ENCODE results near the gene TASP1. TPM values are rescaled to one million over a fixed set of nuclear protein-coding genes. Genes with fewer than 3 reads are reported as not detected.

The TASP1 gene
- polyA plus RNA-seq, 1 donor from 2014 or later, result 20.2 TPM

DNA sequence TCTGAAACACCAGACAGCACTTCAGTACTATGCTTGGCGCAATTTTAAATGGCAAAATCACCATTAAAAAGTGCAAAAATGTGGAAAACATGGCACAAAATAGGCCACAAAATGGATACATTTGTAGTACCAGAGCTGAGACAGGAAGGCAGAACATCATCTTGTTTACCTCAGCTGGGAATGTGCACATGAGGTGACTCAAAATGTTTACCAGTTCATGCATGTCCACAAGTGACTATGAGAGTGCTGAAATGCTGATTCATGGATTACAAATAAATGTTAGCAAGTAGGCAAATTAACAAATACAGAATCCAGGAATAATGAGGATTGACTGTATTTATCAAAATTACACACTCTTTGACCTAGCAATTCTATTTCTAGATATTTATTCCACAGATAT is 216.1 kb downstream of the TASP1 start:
- H3F3A ChIP-seq (ENCODE audit: insufficient read depth, low read length, poor library complexity, severe bottlenecking), result no peaks in the 10 kb centered on the region
- no peak overlapping the region for H3K9ac ChIP-seq (ENCODE audit: low read length)
- TF ChIP-seq SMC3 (conservative IDR thresholded peaks at IDR 0.05; ENCODE audit: poor library complexity) (no peak), RAD21 (conservative IDR thresholded peaks at IDR 0.05) (no peak), POLR2AphosphoS5 (IDR thresholded peaks at IDR 0.05) (no peak), MXI1 (conservative IDR thresholded peaks at IDR 0.05; ENCODE audit: poor library complexity, severe bottlenecking) (no peak), EP300 (conservative IDR thresholded peaks at IDR 0.05; ENCODE audit: poor library complexity, severe bottlenecking) (no peak), EZH2 (IDR thresholded peaks at IDR 0.05; ENCODE audit: borderline replicate concordance, insufficient read depth, low read length, poor library complexity, severe bottlenecking) (no peak), TAF1 (IDR thresholded peaks at IDR 0.05; ENCODE audit: low read depth) (no peak)
- TF ChIP-seq, protein P1, sequence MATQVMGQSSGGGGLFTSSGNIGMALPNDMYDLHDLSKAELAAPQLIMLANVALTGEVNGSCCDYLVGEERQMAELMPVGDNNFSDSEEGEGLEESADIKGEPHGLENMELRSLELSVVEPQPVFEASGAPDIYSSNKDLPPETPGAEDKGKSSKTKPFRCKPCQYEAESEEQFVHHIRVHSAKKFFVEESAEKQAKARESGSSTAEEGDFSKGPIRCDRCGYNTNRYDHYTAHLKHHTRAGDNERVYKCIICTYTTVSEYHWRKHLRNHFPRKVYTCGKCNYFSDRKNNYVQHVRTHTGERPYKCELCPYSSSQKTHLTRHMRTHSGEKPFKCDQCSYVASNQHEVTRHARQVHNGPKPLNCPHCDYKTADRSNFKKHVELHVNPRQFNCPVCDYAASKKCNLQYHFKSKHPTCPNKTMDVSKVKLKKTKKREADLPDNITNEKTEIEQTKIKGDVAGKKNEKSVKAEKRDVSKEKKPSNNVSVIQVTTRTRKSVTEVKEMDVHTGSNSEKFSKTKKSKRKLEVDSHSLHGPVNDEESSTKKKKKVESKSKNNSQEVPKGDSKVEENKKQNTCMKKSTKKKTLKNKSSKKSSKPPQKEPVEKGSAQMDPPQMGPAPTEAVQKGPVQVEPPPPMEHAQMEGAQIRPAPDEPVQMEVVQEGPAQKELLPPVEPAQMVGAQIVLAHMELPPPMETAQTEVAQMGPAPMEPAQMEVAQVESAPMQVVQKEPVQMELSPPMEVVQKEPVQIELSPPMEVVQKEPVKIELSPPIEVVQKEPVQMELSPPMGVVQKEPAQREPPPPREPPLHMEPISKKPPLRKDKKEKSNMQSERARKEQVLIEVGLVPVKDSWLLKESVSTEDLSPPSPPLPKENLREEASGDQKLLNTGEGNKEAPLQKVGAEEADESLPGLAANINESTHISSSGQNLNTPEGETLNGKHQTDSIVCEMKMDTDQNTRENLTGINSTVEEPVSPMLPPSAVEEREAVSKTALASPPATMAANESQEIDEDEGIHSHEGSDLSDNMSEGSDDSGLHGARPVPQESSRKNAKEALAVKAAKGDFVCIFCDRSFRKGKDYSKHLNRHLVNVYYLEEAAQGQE (IDR thresholded peaks at IDR 0.05; ENCODE audit: borderline replicate concordance), result no peak
- TF ChIP-seq, protein P2, sequence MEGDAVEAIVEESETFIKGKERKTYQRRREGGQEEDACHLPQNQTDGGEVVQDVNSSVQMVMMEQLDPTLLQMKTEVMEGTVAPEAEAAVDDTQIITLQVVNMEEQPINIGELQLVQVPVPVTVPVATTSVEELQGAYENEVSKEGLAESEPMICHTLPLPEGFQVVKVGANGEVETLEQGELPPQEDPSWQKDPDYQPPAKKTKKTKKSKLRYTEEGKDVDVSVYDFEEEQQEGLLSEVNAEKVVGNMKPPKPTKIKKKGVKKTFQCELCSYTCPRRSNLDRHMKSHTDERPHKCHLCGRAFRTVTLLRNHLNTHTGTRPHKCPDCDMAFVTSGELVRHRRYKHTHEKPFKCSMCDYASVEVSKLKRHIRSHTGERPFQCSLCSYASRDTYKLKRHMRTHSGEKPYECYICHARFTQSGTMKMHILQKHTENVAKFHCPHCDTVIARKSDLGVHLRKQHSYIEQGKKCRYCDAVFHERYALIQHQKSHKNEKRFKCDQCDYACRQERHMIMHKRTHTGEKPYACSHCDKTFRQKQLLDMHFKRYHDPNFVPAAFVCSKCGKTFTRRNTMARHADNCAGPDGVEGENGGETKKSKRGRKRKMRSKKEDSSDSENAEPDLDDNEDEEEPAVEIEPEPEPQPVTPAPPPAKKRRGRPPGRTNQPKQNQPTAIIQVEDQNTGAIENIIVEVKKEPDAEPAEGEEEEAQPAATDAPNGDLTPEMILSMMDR (IDR thresholded peaks at IDR 0.05; ENCODE audit: poor library complexity, severe bottlenecking), result no peak
- no peak overlapping the region for H3K4me3 ChIP-seq (ENCODE audit: low read length)
- no peaks in the 10 kb centered on the region for H3K27me3 ChIP-seq (ENCODE audit: insufficient read depth, low read depth, low read length)
- no peak overlapping the region for H2AFZ ChIP-seq (ENCODE audit: low read depth, low read length)
- no peaks in the 10 kb centered on the region for H3K9me3 ChIP-seq (ENCODE audit: low read length)
- H3K27ac ChIP-seq (ENCODE audit: low read length), result no peak overlapping the region
- H3K36me3 ChIP-seq (ENCODE audit: insufficient read depth, low read length), result no peaks in the 10 kb centered on the region
- no peak overlapping the region for H3K4me2 ChIP-seq (ENCODE audit: low read length)
- no peaks in the 10 kb centered on the region for H3K9me2 ChIP-seq (ENCODE audit: insufficient read depth, low read length)
- H3K79me2 ChIP-seq (replicated peaks; ENCODE audit: insufficient read depth, low read length), result no peaks in the 10 kb centered on the region
- no peaks in the 10 kb centered on the region for H4K20me1 ChIP-seq (ENCODE audit: insufficient read depth)

DNA sequence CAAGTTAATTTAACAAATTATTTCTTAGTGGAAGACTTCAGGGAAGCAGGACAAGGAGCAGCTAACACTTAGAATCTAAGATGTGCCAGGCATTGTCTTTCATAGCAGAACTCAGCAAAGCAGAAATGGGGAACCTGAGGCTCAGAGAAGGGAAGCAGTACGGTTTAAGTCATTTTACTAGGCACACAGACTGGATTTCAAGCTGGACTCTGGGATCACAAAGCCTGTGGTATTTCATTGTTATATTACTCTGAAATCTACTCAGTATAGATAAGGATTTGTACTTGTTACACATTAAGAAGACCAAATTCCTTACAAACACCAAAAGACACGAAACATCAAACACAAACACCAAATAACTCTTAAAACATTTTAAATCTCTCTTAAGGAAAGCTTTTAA is 218.1 kb downstream of the TASP1 start:
- Histone ChIP-seq H3K27me3 (ENCODE audit: insufficient read depth, low read depth, low read length) (no peaks in the 10 kb centered on the region), H3K36me3 (ENCODE audit: insufficient read depth, low read length) (no peaks in the 10 kb centered on the region), H3K27ac (ENCODE audit: low read length) (no peak overlapping the region), H3K79me2 (replicated peaks; ENCODE audit: insufficient read depth, low read length) (no peaks in the 10 kb centered on the region), H3K9me2 (ENCODE audit: insufficient read depth, low read length) (no peaks in the 10 kb centered on the region), H3K9me3 (ENCODE audit: low read length) (no peaks in the 10 kb centered on the region), H3K4me2 (ENCODE audit: low read length) (no peak overlapping the region), H4K20me1 (ENCODE audit: insufficient read depth) (no peaks in the 10 kb centered on the region), H3K9ac (ENCODE audit: low read length) (no peak overlapping the region), H2AFZ (ENCODE audit: low read depth, low read length) (no peak overlapping the region), H3K4me3 (ENCODE audit: low read length) (no peak overlapping the region), H3F3A (ENCODE audit: insufficient read depth, low read length, poor library complexity, severe bottlenecking) (no peaks in the 10 kb centered on the region)
- TF ChIP-seq EP300 (conservative IDR thresholded peaks at IDR 0.05; ENCODE audit: poor library complexity, severe bottlenecking) (no peak), SMC3 (conservative IDR thresholded peaks at IDR 0.05; ENCODE audit: poor library complexity) (no peak), POLR2AphosphoS5 (IDR thresholded peaks at IDR 0.05) (no peak), EZH2 (IDR thresholded peaks at IDR 0.05; ENCODE audit: borderline replicate concordance, insufficient read depth, low read length, poor library complexity, severe bottlenecking) (no peak), TAF1 (IDR thresholded peaks at IDR 0.05; ENCODE audit: low read depth) (no peak), RAD21 (conservative IDR thresholded peaks at IDR 0.05) (no peak), MXI1 (conservative IDR thresholded peaks at IDR 0.05; ENCODE audit: poor library complexity, severe bottlenecking) (no peak)
- TF ChIP-seq, protein P2 (IDR thresholded peaks at IDR 0.05; ENCODE audit: poor library complexity, severe bottlenecking), result no peak
- TF ChIP-seq, protein P1 (IDR thresholded peaks at IDR 0.05; ENCODE audit: borderline replicate concordance), result no peak

All from neural cell (in vitro differentiated cells).